Suppressor macrophage treated with lipopolysaccharide for 4 hours (primary cell): Measurements from ENCODE around the gene NEUROD1.
"Not testable (repeated sequence)": the region's sequence is repeated elsewhere in the genome, so short reads cannot be mapped to it uniquely, and the experiment has no call there.

Source experiments
- DNase-seq: peaks from one replicate; pipeline ENCODE4 v3.0.0-alpha.2; 2020

The NEUROD1 gene

DNA sequence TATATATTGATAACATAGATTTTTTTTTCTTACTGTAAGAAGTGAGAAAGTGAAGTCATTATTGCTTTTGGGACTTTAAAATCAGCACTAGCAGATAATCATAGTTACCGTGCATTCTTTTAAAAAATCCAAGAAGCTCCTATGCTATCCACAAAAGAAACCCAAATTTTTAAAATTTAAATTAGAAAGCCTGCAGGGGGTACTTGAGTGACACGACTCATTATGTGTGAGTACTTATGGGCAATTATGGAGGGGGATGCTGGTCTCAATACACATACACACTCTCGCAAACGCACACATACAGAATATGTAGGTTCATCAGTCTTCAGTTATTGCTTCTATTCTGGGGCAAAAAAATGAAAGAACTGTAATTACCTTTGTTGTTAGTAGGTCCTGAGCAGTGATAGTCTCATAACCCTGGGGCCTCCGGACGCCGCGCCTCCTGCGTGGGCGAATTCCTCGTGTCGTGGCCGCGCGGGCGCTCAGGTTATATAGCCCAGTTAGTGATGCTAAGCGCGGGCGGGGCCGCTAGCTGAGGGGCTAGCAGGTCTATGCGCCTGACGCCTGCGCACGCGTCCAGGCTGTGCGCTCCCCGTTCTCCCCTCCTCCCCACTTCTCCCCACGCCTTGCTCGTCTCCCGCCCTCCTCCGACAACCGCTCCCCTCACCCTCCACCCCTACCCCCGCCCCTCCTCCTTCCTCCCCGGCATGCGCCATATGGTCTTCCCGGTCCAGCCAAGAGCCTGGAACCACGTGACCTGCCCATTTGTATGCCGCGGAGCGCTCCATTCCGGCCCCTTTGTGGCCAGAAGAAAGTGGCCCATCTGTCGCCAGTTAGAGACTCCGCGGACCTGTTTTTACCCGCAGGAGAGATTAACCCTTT is at the start of gene NEUROD1:
Gene NEUROD1, minus strand, starts transcription at position 463 of the 882 bp plus-strand sequence. CDS start 1,657 bp downstream, outside the sequence.
- DNase-seq, result no peak

GRCh38 chr2:181725476-181725875 is 45.2 kb upstream of the NEUROD1 start:
- no peak for DNase-seq

GRCh38 chr2:181724662-181725061 is 44.3 kb upstream of the NEUROD1 start:
- DNase-seq, result no peak

- DNase-seq, result no peak
Measured at GRCh38 chr2:181723731-181724130, 43.4 kb upstream of the NEUROD1 start.

DNA sequence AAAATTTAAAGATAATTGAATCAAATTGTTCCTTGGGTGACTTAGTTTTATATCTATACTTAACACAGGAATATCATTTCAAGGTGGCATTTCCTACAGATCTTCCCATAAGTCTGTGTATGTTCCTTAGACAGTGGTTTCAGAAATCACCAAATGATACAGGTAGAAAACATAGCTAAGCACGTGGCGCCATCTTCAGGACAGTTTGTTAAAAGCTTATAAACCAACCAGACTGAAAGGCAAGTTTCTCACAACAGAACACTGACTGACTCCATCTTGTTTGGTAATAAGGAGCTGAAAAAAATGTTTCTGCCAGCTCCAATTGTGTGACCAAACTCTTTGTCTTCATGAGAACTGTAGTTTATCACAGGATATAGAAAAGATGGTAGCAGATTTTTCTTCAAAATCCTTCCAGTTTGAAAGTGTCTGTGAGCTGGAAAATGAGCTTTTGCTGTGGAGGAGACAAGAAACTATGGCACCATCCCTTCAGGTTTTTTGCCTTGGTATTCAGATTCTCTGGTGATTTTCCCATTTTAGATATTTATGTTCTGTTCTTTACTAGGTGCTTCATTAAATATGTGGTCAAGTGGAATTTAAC is 34.8 kb upstream of the NEUROD1 start:
- peak; percentile 88 for DNase-seq

DNA sequence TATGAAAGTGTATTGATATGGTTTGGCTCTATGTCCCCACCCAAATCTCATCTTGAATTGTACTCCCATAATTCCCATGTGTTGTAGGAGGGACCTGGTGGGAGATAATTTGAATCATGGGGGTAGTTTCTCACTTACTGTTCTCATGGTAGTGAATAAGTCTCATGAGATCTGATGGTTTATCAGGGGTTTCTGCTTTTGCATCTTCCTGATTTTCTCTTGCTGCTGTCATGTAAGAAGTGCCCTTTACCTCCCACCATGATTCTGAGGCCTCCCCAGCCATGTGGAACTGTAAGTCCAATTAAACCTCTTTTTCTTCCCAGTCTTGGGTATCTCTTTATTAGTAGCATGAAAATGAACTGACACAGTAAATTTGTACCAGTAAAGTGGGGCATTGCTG is 30.7 kb upstream of the NEUROD1 start:
- not testable (repeated sequence) for DNase-seq

DNA sequence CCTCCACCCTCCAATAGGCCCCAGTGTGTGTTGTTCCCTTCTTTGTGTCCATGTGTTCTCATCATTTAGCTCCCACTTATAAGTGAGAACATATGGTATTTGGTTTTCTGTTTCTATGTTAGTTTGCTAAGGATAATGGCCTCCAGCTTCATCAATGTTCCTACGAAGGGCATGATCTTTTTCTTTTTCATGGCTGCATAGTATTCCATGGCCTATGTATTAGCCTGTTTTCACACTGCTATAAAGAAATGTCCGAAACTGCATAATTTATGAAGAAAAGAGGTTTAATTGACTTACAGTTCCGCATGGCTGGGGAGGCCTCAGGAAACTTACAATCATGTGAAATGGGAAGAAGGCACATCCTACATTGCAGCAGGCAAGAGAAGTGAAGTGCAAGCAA is 22.2 kb upstream of the NEUROD1 start:
- not testable (repeated sequence) for DNase-seq

DNA sequence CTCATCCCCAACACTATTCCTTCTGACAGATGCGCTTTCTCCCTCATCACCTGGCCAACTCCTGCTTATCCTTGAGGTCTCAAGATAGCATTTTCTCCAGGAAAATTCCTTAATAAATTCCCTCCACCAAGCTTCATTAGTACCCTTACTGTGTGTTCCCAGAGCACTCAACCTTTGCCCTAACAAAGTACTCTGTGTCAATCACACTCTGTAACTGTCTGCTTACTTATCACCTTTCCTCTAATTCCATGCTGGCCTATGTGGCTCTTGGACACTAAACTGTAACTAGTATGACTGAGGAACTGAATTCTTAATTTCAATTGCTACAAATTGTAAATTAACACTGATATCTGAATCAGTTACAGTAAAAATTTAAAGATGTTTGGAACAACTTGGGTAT is 17.9 kb upstream of the NEUROD1 start:
- no peak for DNase-seq

- DNase-seq, result peak; percentile 70
Measured at GRCh38 chr2:181697571-181697970, 17.3 kb upstream of the NEUROD1 start.

DNA sequence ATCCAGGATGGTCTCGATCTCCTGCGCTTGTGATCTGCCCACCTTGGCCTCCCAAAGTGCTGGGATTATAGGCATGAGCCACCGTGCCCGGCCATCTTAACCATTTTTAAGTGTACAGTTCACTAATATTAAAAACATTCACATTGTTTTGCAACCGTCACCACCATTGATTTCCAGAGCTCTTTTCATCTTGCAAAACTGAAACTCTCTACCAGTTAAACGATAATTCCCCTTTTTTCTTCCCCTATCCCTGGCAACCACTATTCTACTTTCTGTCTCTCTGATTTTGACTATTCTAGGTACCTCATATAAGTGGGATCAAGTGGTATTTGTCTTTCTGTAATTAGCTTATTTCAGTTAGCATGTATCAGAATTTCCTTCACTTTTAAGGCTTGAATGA is 16.8 kb upstream of the NEUROD1 start:
- DNase-seq, result peak; percentile 70

- DNase-seq, result no peak
Measured at GRCh38 chr2:181694271-181694670, 14.0 kb upstream of the NEUROD1 start.

DNA sequence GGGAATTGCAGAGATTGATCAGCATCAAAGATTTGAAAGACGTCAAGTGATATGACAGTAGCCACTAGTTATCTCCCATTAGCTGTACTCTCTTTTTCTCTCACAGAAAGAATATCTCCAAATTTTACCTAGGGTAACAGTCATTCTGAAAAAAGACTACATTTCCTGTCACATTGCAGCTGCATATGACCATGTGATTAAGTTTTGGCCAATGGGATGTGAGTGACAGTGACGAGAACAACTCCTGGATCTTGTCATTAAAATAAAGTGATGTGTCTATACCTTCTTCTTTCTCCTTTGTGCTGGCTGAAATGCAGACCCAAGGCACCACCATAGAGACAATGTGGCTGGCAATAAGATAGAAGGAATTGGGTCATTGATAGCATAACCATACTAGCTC is 10.5 kb upstream of the NEUROD1 start:
- no peak for DNase-seq

DNA sequence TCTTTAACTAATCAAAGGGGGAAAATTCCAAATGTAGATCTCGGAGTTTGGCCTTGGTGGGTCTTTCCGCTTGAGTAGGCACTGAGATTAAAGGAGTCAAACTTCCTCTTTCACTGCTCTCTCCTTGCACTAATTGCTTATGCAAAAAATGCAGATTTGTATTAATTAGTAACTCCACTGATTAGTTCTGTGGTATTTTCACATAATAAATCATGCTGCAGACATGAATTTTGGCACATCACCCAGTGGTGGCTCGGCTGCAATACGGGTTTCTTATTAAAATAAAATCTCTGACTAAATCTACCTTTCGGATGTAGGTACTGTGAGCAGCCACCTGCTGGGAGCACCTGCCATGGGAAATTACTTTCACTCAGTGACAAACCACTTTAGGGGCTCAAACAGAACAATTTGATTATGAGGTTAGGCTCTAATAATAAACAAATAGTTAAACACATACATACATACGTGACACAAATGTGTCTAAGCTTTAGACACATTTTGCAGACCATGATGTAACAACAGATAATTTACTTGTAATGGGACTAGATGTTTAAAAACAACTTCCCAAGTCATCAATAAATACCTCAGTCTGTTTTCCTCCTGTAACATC is 6.4 kb upstream of the NEUROD1 start:
- DNase-seq, result no peak

DNA sequence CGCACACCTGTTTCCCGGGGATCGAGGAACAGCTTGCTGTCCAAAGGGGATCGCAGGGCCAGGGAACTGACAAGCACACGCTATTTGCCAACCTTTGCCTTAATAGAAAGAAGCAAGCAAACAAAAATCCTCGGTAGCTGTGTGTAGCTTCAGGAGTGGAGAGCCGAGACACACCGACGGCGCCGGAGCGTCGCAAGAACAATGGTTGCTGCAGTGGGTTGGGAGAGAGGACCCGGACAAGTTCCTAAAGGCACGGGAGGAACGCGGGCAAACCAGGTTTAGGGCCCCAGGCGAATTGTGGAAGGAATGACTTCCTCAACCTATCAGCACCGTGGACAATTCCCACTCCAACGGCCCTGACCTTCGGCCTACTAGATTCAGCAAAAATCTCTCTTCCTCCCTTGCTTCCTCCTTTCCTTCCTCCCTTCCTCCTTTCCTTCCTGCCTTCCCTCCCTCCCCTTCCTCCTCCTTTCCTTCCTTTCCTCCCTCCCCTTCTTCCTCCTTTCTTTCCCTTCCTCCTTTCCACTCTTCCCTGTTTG is 4.9 kb upstream of the NEUROD1 start:
- no peak for DNase-seq

DNA sequence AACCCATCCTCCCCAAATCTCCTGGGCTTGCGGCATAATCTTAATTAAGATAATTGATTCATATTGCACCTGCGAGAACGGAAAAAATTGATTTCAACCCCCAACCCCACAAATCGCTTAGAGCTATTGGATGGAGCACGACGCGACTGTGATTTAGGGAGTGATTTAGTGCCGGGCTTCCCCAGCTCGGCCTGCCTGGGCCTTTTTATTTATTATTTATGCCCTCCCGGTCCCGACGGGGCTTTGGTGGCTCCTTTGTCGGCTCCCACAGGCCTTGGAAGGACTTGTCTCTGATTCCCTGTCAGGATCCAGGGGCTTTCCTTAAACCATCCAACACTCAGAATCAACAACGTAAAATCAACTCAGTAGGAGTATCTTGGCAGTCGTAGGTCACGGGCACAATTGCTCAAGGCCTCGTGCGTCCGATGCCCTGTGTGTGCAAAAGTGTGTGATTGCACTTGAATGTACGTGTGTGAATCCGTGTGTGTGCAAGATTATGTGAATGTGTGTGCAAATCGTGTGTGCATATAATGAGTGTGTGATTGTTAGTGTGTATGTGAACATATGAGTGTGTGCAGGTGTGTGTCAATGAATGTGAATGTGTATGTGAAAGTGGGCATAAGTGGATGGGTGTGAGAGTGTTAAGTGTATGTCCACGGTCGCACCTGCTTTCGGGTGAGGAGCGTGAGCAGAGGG is 4.3 kb upstream of the NEUROD1 start:
- DNase-seq, result no peak

DNA sequence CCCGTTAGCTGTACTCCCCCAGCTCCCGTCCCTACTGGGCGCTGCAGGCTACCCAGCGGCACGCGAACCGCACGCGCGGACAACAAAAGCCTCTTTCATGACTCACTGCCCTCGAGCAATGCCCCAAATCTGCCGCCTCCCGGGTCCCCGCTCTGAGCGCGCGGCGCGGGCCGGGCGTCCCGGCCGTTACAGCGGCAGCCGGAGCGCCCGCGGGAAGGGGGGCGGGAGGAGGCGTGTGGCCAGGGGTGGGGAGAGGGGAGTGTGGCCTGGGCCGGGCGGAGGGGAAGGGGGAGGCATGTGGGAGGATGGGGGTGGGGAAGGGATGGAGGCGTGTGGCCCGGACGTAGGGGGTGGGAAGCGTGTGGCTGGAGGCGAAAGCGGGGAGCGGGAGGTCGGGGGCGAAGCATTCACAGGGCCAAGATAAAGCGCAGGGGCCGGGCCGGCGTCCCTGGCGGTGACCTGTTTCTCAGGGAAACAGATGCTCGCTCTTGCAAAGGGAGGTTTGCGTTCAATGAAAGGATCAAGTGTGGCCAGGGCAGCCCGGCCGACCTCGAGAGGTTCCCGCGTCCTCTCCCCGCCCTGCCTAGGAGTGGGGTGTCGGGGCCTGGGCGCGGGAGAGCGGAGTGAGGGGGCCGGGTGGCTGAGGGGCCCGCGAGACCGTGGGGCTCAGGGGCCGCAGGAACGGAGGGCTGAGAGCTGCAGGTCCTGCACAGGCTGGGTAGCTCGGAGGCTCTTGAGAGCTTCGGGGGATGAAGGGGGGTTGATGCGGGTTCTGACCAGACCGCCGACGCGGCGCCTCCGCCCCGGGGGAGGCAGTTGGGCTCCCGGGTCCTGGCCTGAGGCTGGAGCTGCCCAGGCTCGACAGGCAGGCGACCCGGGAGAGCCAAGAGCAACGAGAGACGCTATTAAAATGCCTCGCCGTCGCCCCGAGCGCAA is 3.5 kb upstream of the NEUROD1 start:
- peak; percentile 37 for DNase-seq

- peak; percentile 20 for DNase-seq
Measured at GRCh38 chr2:181682795-181683517, 2.6 kb upstream of the NEUROD1 start.

DNA sequence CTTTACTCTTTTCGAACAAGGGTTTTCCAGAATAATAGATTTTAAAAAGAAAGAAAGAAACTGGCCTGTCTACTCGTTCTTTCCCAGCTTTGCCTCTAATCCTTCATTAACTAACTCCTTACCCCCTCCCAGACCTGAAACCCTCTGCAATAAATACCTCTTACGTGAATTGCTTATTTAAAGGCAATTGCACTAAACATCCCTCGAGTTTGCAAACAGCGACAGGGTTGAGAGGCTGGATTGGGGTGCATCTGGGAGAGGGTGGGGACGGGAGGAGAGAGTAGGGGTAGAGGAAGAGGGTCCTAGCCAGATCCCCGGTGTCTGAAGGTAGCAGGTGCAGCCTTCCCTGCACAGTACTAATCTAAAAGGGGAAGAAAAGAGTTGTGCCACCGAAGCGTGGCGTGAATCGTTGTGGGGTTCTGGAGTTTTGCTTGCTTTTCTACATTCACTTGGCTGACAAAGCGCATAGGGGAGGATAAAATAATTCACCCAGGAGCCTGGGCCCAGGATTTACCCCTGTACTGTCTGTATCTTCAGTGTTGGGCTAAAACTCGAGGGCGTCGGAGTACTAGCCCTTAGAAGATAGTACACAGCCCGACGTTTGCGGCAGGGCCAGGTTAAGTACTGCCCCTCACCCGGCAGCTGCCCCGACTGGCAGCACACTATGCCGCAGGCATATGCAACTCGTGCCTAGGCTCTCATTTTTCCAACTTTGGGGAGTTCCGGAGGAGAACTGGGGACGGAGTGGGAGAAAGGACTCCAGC is 1.9 kb upstream of the NEUROD1 start:
- no peak for DNase-seq

DNA sequence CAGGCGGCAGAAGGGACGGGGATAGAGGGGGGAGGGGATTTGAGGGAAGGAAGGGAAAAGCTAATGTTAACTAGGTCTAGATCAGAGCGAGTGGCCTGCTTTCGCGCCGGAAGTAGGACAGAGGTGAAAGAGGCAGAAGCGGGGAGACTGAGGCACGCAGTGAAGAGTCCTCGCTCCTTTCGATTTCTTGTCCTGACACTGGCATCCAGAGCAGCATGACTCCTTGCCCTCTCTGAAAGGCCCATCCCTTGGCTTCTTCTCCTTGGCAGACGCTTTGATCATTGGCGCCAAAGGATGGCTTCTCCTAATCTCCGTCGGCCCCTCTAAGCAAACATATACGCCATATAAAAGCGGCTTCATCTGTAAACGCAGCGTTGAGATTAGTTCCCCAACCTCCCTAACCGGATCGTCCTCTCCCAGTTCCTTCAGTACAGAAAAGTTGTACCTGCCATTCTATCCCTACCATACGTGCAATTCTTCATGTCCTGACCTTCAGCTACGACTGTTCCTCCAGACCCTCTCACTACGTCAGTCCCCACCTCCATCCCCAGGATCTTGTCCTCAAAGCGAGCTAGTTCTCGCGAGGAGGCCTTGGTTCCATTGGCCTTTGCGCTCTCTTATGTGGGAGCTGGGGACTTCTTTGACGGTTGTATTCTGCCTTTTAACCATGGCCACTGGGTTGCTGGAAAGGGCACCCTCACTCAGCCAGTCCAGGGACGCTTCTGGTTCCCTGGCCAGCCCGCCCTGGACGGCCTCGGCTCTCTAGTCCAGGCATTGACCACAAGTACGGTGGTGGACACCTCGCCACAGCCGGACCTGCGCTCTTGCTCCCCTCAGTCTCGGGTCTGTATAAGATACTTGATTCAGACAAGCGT is 857 bp upstream of the NEUROD1 start:
- DNase-seq, result no peak
